ENCODE data around the gene CPA5. TPM values are rescaled to one million over a fixed set of nuclear protein-coding genes. Genes with fewer than 3 reads are reported as not detected.

Gene CPA5
- total RNA-seq, 1 donor from 2014 or later: not detected

DNA sequence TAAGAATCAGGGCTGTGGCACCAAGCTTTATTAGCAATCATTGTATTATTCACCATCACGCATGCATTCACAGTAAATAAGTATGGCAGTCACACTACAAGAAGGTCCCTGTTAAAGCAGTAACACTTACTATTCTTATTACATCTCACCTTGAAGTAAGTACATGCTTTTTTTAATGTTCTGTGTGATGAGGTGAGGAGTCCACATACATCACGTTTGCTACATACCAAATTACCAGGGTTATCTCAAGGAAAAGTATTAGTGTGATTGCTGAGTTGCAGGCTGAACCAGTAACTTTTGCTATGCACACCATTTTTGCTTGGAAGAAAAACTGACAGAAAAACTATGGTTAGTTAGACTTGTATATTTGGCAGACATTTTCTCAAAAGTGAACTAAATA is 60.4 kb downstream of the CPA5 start:
- Histone ChIP-seq H3K9me3 (no peaks in the 10 kb centered on the region), H3K4me1 (peaks cover 16% of the 10 kb centered on the region), H3K27me3 (ENCODE audit: low read depth) (no peaks in the 10 kb centered on the region), H3K4me3 (no peak overlapping the region), H3K36me3 (peaks cover 9% of the 10 kb centered on the region), H3K27ac (no peak overlapping the region)
- intact Hi-C loops (cut with DNase I): no loop called here
- DNase-seq (no peak), ATAC-seq (no peak)
- TF ChIP-seq, protein P1, sequence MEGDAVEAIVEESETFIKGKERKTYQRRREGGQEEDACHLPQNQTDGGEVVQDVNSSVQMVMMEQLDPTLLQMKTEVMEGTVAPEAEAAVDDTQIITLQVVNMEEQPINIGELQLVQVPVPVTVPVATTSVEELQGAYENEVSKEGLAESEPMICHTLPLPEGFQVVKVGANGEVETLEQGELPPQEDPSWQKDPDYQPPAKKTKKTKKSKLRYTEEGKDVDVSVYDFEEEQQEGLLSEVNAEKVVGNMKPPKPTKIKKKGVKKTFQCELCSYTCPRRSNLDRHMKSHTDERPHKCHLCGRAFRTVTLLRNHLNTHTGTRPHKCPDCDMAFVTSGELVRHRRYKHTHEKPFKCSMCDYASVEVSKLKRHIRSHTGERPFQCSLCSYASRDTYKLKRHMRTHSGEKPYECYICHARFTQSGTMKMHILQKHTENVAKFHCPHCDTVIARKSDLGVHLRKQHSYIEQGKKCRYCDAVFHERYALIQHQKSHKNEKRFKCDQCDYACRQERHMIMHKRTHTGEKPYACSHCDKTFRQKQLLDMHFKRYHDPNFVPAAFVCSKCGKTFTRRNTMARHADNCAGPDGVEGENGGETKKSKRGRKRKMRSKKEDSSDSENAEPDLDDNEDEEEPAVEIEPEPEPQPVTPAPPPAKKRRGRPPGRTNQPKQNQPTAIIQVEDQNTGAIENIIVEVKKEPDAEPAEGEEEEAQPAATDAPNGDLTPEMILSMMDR (IDR thresholded peaks at IDR 0.05): no peak

DNA sequence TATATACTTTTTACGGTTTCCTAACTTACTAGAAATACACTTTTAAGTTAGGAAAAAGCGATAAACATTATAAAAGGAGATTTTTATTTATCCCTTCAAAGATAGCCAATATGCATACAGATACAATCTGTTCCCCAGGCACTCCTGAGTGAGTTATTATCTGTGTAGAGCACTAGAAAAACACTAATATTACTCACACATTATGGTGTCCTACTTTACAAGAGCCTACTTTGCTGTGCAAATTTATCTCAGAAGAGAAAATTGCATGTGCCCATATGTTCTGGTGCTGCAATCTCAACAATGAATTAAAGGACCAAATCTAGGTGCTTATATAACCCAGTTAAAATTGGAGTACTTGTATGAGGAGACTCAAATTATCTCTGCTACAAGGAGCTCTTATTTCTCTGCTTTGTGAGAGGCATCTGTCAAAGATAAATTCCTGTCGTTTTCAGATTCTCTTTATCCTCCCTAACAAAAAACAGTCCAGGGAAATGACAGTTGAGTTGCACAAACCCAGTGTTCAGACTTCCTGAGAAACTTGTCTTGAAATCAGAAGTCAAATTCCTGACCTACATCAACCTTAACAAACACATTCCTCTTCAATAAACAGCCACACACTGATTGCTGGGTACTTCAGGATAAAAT is 64.6 kb downstream of the CPA5 start:
- Histone ChIP-seq H3K4me1 (peaks cover 8% of the 10 kb centered on the region), H3K27ac (no peak overlapping the region), H3K4me3 (no peak overlapping the region), H3K9me3 (no peaks in the 10 kb centered on the region), H3K36me3 (peaks cover 2% of the 10 kb centered on the region), H3K27me3 (ENCODE audit: low read depth) (no peaks in the 10 kb centered on the region)
- intact Hi-C loops (cut with DNase I): no loop called here
- ATAC-seq (no peak), DNase-seq (no peak)
- TF ChIP-seq, protein P1 (IDR thresholded peaks at IDR 0.05): no peak

DNA sequence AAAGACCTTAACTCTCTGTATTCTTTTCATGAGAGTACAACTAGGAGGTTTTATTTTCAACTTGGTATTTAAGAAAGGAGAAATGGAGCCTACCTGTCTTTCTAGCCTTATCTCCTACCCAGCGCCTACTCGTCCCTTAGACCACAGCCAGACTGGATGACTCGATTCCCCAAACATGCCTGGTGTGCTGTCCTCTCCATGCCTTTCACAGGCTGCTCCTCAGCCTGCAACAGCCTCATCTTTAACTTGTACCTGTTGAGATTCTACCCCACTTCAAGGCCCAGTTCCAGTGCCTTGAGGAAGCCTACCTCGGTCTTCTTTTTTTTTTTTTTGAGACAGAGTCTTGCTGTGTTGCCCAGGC is 65.1 kb downstream of the CPA5 start:
- no peak overlapping the region for H3K27ac ChIP-seq
- no peaks in the 10 kb centered on the region for H3K36me3 ChIP-seq
- no peak overlapping the region for H3K4me3 ChIP-seq
- H3K27me3 ChIP-seq (ENCODE audit: low read depth): no peaks in the 10 kb centered on the region
- DNase-seq: no peak
- TF ChIP-seq, protein P1 (IDR thresholded peaks at IDR 0.05): no peak
- intact Hi-C loops (cut with DNase I): no loop called here
- ATAC-seq: no peak
- peaks cover 8% of the 10 kb centered on the region for H3K4me1 ChIP-seq
- H3K9me3 ChIP-seq: no peaks in the 10 kb centered on the region

DNA sequence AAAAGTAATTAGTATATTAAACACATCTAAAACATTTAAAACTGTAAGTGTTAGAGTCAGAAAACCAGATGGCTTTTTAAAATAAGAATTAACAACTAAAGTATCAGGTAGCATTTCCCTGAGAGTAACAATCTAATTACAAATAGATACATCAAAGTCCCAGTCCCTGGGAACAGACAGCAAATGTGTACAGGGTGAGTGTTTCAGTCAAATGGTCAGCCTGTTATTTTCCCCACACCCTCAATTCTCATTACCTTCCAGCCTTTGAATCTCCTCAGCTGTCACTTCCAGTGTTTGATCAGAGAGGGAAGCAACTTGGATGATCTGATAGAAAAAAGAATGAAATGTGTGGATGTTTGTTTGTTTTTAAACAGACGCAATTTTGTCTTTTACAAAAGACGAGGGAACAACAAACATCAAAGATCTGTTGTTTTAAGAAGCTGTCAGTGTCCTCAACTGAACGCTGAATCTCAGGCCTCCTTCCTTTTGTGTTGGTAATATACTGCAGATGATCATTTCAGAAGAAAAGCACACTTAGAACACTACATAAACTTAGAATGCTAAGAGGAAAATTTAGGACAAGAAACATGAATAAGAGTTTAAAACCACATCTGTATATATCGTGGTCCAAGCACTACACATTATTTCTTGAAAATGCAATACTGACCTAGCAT is 66.4 kb downstream of the CPA5 start:
- no peak overlapping the region for H3K27ac ChIP-seq
- DNase-seq: no peak

DNA sequence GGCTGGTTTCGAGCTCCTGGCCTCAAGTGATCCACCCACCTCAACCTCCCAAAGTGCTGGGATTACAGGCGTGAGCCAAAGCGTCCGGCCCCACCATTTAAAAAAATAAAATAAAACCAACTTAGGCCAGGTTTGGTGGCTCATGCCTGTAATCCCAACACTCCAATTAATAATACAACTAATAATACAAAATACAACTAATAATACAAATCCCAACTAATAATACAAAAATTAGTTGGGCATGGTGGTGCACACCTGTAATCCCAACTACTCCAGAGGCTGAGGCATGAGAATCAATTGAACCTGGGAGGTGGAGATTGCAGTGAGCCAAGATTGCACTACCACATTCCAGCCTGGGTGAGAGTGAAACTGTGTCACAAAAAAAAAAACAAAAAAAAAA is 68.6 kb downstream of the CPA5 start:
- H3K27ac ChIP-seq: no peak overlapping the region
- H3K4me1 ChIP-seq: peaks cover 8% of the 10 kb centered on the region
- ATAC-seq (no peak), DNase-seq (no peak)
- no peaks in the 10 kb centered on the region for H3K36me3 ChIP-seq
- no peaks in the 10 kb centered on the region for H3K9me3 ChIP-seq
- no peaks in the 10 kb centered on the region for H3K27me3 ChIP-seq (ENCODE audit: low read depth)
- TF ChIP-seq, protein P1 (IDR thresholded peaks at IDR 0.05): no peak
- intact Hi-C loops (cut with DNase I): no loop called here
- no peak overlapping the region for H3K4me3 ChIP-seq

More for the DNA sequence above, 66.4 kb downstream of the CPA5 start:
- Histone ChIP-seq H3K9me3 (no peaks in the 10 kb centered on the region), H3K4me3 (no peak overlapping the region), H3K36me3 (no peaks in the 10 kb centered on the region), H3K27me3 (ENCODE audit: low read depth) (no peaks in the 10 kb centered on the region), H3K4me1 (peaks cover 8% of the 10 kb centered on the region)
- TF ChIP-seq, protein P1 (IDR thresholded peaks at IDR 0.05): no peak
- intact Hi-C loops (cut with DNase I): no loop called here
- no peak for ATAC-seq

Measured in lower lobe of right lung (tissue), 2 donors.